Karpas-422 (cell line): ENCODE data around the gene SERINC5. TPM values are rescaled to one million over a fixed set of nuclear protein-coding genes. Genes with fewer than 3 reads are reported as not detected.
"Not testable (repeated sequence)": the region's sequence is repeated elsewhere in the genome, so short reads cannot be mapped to it uniquely, and the experiment has no call there.

ENCODE experiments used
- DNase-seq: peaks from one replicate; pipeline ENCODE4 v3.0.0-alpha.2; 2015
- H2AFZ ChIP-seq: fragments of 200-600 bp; sonication (generic); 2 replicates; pipeline ENCODE4 v1.6.1; 2014; ENCODE audit warnings: antibody characterized with exemption, low read length, mixed read lengths
- H3K27ac ChIP-seq: fragments of 200-600 bp; sonication (generic); 2 replicates; pipeline ENCODE4 v1.5.1; 2014; ENCODE audit warnings: mild to moderate bottlenecking, low read length, moderate library complexity
- H3K27me3 ChIP-seq: fragments of 200-600 bp; sonication (generic); 2 replicates; pipeline ENCODE4 v1.6.1; 2014; ENCODE audit warnings: low read length, mixed read lengths
- H3K36me3 ChIP-seq: fragments of 200-600 bp; sonication (generic); 2 replicates; pipeline ENCODE4 v1.6.1; 2014; ENCODE audit warnings: low read length, mixed read lengths; ENCODE audit not compliant: insufficient read depth
- H3K4me1 ChIP-seq: fragments of 200-600 bp; sonication (generic); 2 replicates; pipeline ENCODE4 v1.6.1; 2014; ENCODE audit warnings: mild to moderate bottlenecking, low read length, mixed read lengths
- H3K4me2 ChIP-seq: fragments of 200-600 bp; sonication (generic); 2 replicates; pipeline ENCODE4 v1.6.1; 2014; ENCODE audit warnings: low read length, low read depth, mild to moderate bottlenecking; ENCODE audit not compliant: poor library complexity, severe bottlenecking
- H3K4me3 ChIP-seq: fragments of 200-600 bp; sonication (generic); 2 replicates; pipeline ENCODE4 v1.5.1; 2014; ENCODE audit warnings: mild to moderate bottlenecking, antibody characterized with exemption, low read length, mixed read lengths
- H3K79me2 ChIP-seq: fragments of 200-600 bp; sonication (generic); 2 replicates; pipeline ENCODE4 v1.6.1; 2014; ENCODE audit warnings: mild to moderate bottlenecking, low read length, mixed read lengths
- H3K9ac ChIP-seq: fragments of 200-600 bp; sonication (generic); 2 replicates; pipeline ENCODE4 v1.6.0; 2014; ENCODE audit warnings: low read length
- H3K9me2 ChIP-seq: fragments of 200-600 bp; sonication (generic), shearing (Covaris generic); replicated peaks from 2 replicates; pipeline ENCODE4 v1.6.0; 2014; ENCODE audit warnings: mild to moderate bottlenecking, low read length, moderate library complexity; ENCODE audit not compliant: insufficient read depth
- H3K9me3 ChIP-seq: fragments of 300-700, 200-600 bp; sonication (generic); 2 replicates; pipeline ENCODE4 v1.6.1; 2014; ENCODE audit warnings: low read length, mixed read lengths
- H4K20me1 ChIP-seq: fragments of 200-600 bp; sonication (generic); 2 replicates; pipeline ENCODE4 v1.6.1; 2014; ENCODE audit warnings: mild to moderate bottlenecking, antibody characterized with exemption, low read length, low read depth; ENCODE audit not compliant: insufficient read depth
- total RNA-seq: library from RNA; depleted of rRNA; stranded (reverse); fragments of >200 nt; shearing (Covaris generic); gene quantifications from 2 replicates; pipeline ENCODE4 v1.2.3, GENCODE V29; 2014; ENCODE audit warnings: low replicate concordance

SERINC5 gene
- total RNA-seq, 1 experiment from 2014 or later = 4.4 TPM

- Histone ChIP-seq H3K79me2 (no peaks in the 10 kb centered on the region), H3K36me3 (no peaks in the 10 kb centered on the region), H3K9me3 (no peaks in the 10 kb centered on the region), H4K20me1 (no peaks in the 10 kb centered on the region), H3K9ac (no peak overlapping the region), H3K9me2 (no peaks in the 10 kb centered on the region), H3K4me3 (no peak overlapping the region), H3K27ac (no peak overlapping the region), H3K4me2 (no peak overlapping the region), H3K4me1 (peaks cover 5% of the 10 kb centered on the region), H3K27me3 (no peaks in the 10 kb centered on the region), H2AFZ (no peak overlapping the region)
- no peak for DNase-seq
Observed at GRCh38 chr5:80289320-80289719, 33.5 kb upstream of the SERINC5 start.

GRCh38 chr5:80288177-80288576 lies 32.3 kb upstream of the SERINC5 start:
- Histone ChIP-seq H3K27ac (no peak overlapping the region), H3K9me3 (no peaks in the 10 kb centered on the region), H4K20me1 (no peaks in the 10 kb centered on the region), H3K4me1 (peaks cover 5% of the 10 kb centered on the region), H3K27me3 (no peaks in the 10 kb centered on the region), H3K9ac (no peak overlapping the region), H3K4me3 (no peak overlapping the region), H3K9me2 (no peaks in the 10 kb centered on the region), H3K79me2 (no peaks in the 10 kb centered on the region), H3K36me3 (no peaks in the 10 kb centered on the region), H3K4me2 (no peak overlapping the region), H2AFZ (no peak overlapping the region)
- DNase-seq = no peak

- Histone ChIP-seq H3K27ac (no peak overlapping the region), H3K4me3 (no peak overlapping the region), H2AFZ (peak overlapping the region; percentile 24; the same call in 1 of the 2 replicates), H3K36me3 (no peaks in the 10 kb centered on the region), H3K9ac (no peak overlapping the region), H3K79me2 (no peaks in the 10 kb centered on the region), H3K9me3 (no peaks in the 10 kb centered on the region), H3K27me3 (no peaks in the 10 kb centered on the region), H3K4me2 (no peak overlapping the region), H4K20me1 (no peaks in the 10 kb centered on the region), H3K9me2 (no peaks in the 10 kb centered on the region), H3K4me1 (peaks cover 5% of the 10 kb centered on the region)
- DNase-seq = no peak
Observed at GRCh38 chr5:80284720-80285119, 28.9 kb upstream of the SERINC5 start.

GRCh38 chr5:80283360-80283759 lies 27.5 kb upstream of the SERINC5 start:
- Histone ChIP-seq H3K4me1 (peaks cover 5% of the 10 kb centered on the region), H3K4me2 (no peak overlapping the region), H3K9ac (no peak overlapping the region), H3K9me2 (no peaks in the 10 kb centered on the region), H3K79me2 (no peaks in the 10 kb centered on the region), H3K36me3 (no peaks in the 10 kb centered on the region), H3K27me3 (no peaks in the 10 kb centered on the region), H3K9me3 (no peaks in the 10 kb centered on the region), H2AFZ (no peak overlapping the region), H3K4me3 (no peak overlapping the region), H3K27ac (no peak overlapping the region), H4K20me1 (no peaks in the 10 kb centered on the region)
- no peak for DNase-seq

- no peaks in the 10 kb centered on the region for H3K79me2 ChIP-seq
- H4K20me1 ChIP-seq = no peaks in the 10 kb centered on the region
- H3K9me3 ChIP-seq = no peaks in the 10 kb centered on the region
- H3K9me2 ChIP-seq = no peaks in the 10 kb centered on the region
- H3K4me1 ChIP-seq = peaks cover 5% of the 10 kb centered on the region
- no peaks in the 10 kb centered on the region for H3K27me3 ChIP-seq
- H3K36me3 ChIP-seq = no peaks in the 10 kb centered on the region
- no peak overlapping the region for H3K27ac ChIP-seq
- H3K4me2 ChIP-seq = no peak overlapping the region
- no peak overlapping the region for H3K9ac ChIP-seq
- no peak overlapping the region for H3K4me3 ChIP-seq
- H2AFZ ChIP-seq = no peak overlapping the region
- DNase-seq = no peak
Observed at GRCh38 chr5:80282054-80282453, 26.2 kb upstream of the SERINC5 start.

GRCh38 chr5:80277191-80277590 lies 21.3 kb upstream of the SERINC5 start:
- no peaks in the 10 kb centered on the region for H3K9me2 ChIP-seq
- no peaks in the 10 kb centered on the region for H3K36me3 ChIP-seq
- H3K9me3 ChIP-seq = no peaks in the 10 kb centered on the region
- no peak overlapping the region for H3K27ac ChIP-seq
- H3K4me1 ChIP-seq = no peaks in the 10 kb centered on the region
- H4K20me1 ChIP-seq = no peaks in the 10 kb centered on the region
- H3K79me2 ChIP-seq = no peaks in the 10 kb centered on the region
- no peak overlapping the region for H3K9ac ChIP-seq
- no peak overlapping the region for H2AFZ ChIP-seq
- DNase-seq = no peak
- no peak overlapping the region for H3K4me3 ChIP-seq
- H3K4me2 ChIP-seq = no peak overlapping the region
- no peaks in the 10 kb centered on the region for H3K27me3 ChIP-seq

GRCh38 chr5:80276186-80276585 lies 20.3 kb upstream of the SERINC5 start:
- Histone ChIP-seq H3K27me3 (no peaks in the 10 kb centered on the region), H3K36me3 (no peaks in the 10 kb centered on the region), H3K9me2 (no peaks in the 10 kb centered on the region), H3K9me3 (no peaks in the 10 kb centered on the region), H3K4me3 (no peak overlapping the region), H3K79me2 (no peaks in the 10 kb centered on the region), H3K4me1 (no peaks in the 10 kb centered on the region), H3K9ac (no peak overlapping the region), H2AFZ (no peak overlapping the region), H4K20me1 (no peaks in the 10 kb centered on the region), H3K27ac (no peak overlapping the region), H3K4me2 (no peak overlapping the region)
- no peak for DNase-seq

GRCh38 chr5:80275347-80275746 lies 19.5 kb upstream of the SERINC5 start:
- peak; percentile 72 for DNase-seq
- Histone ChIP-seq H3K4me3 (no peak overlapping the region), H3K9me3 (no peaks in the 10 kb centered on the region), H2AFZ (no peak overlapping the region), H3K9ac (no peak overlapping the region), H4K20me1 (no peaks in the 10 kb centered on the region), H3K36me3 (no peaks in the 10 kb centered on the region), H3K9me2 (no peaks in the 10 kb centered on the region), H3K4me2 (no peak overlapping the region), H3K4me1 (no peaks in the 10 kb centered on the region), H3K27ac (no peak overlapping the region), H3K27me3 (no peaks in the 10 kb centered on the region), H3K79me2 (no peaks in the 10 kb centered on the region)

GRCh38 chr5:80270543-80270942 lies 14.7 kb upstream of the SERINC5 start:
- H3K9me2 ChIP-seq, H4K20me1 ChIP-seq, H3K4me2 ChIP-seq, H3K4me1 ChIP-seq, H3K36me3 ChIP-seq, DNase-seq, H3K4me3 ChIP-seq, H3K9ac ChIP-seq, H3K79me2 ChIP-seq, H3K27me3 ChIP-seq, H3K27ac ChIP-seq, H2AFZ ChIP-seq, H3K9me3 ChIP-seq: not testable (repeated sequence)
